ENCODE data around the gene C10orf90. TPM values are rescaled to one million over a fixed set of nuclear protein-coding genes. Genes with fewer than 3 reads are reported as not detected.

The C10orf90 gene
- total and polyA plus RNA-seq, 2 of the 8 experiments (the other 6 are each of a cell fraction or from before 2014, with no cell fraction given): 0.21 TPM; not detected in 1

GRCh38 chr10:126569513-126570244 is 100.8 kb downstream of the C10orf90 start:
- no peak overlapping the region for H2BK120ac ChIP-seq (replicated peaks; ENCODE audit: low read depth, low read length)
- H3K9me3 ChIP-seq (ENCODE audit: insufficient read depth in 2 of 2, low read depth in 1 of 2, low read length in 1 of 2): peaks cover 4 to 10% of the 10 kb centered on the region in 2 experiments; a peak in 2 of 4 replicates
- H4K8ac ChIP-seq (ENCODE audit: extremely low read depth, insufficient read depth, low read length): no peak overlapping the region
- H4K20me1 ChIP-seq (replicated peaks in 1 of 2; ENCODE audit: control insufficient read depth in 1 of 2, insufficient read depth in 2 of 2, low read length in 2 of 2): no peaks in the 10 kb centered on the region
- 0 out of 2 replicates have a peak overlapping the region, but pooled peaks have one; percentile 32 for H2BK20ac ChIP-seq (ENCODE audit: low read length)
- POLR2A ChIA-PET (ENCODE audit: partially characterized antibody): no interaction called here
- WGBS, 2 experiments (ENCODE audit: extremely low coverage in 1 of 2, insufficient coverage in 1 of 2, insufficient read length in 1 of 2, insufficient replicate concordance in 2 of 2, low coverage in 1 of 2, low lambda C conversion rate in 2 of 2, missing lambda C conversion rate in 1 of 2): 79% methylated on average over 8 of the region's 8 CpGs; no CpG with 5 or more reads in 1 of the 2 experiments
- no peak overlapping the region for H3K14ac ChIP-seq (ENCODE audit: insufficient read length)
- no peak overlapping the region for H2BK5ac ChIP-seq (ENCODE audit: low read depth, low read length)
- H2AK5ac ChIP-seq (ENCODE audit: low read depth, low read length): no peak overlapping the region
- H3K79me1 ChIP-seq (ENCODE audit: low read depth, low read length): no peaks in the 10 kb centered on the region
- H4K5ac ChIP-seq (ENCODE audit: insufficient read length, low read depth, low read length): no peak overlapping the region
- H3K23ac ChIP-seq (ENCODE audit: insufficient read length): no peak overlapping the region
- H4K91ac ChIP-seq (replicated peaks; ENCODE audit: insufficient read length, low read length): no peak overlapping the region
- no peak overlapping the region for H3K9ac ChIP-seq (replicated peaks in 1 of 4; ENCODE audit: extremely low read depth in 1 of 4, low read depth in 3 of 4, low read length in 3 of 4)
- H2BK12ac ChIP-seq (ENCODE audit: low read depth, low read length): 0 out of 2 replicates have a peak overlapping the region, but pooled peaks have one; percentile 60
- no peak overlapping the region; the same call in 1 of the 2 replicates for H3K18ac ChIP-seq (ENCODE audit: extremely low read depth, low read length)
- H2AFZ ChIP-seq (ENCODE audit: low read length): no peak overlapping the region
- H3K27ac ChIP-seq (ENCODE audit: low read depth, low read length): no peak overlapping the region
- CTCF ChIA-PET (ENCODE audit: partially characterized antibody): interaction anchor here (1.9 kb wide), 1 partner anchor 28 kb away, joined by 12 read pairs; no protein-coding TSS in a partner anchor
- no peak overlapping the region for H3K4ac ChIP-seq (replicated peaks; ENCODE audit: insufficient read length, low read depth, low read length)
- no peaks in the 10 kb centered on the region; a peak in 1 of 8 replicates for H3K36me3 ChIP-seq (ENCODE audit: control insufficient read depth in 2 of 4, insufficient read depth in 4 of 4, low read length in 3 of 4)
- H3K4me3 ChIP-seq (ENCODE audit: extremely low read depth in 1 of 4, insufficient read depth in 2 of 4, low read depth in 3 of 4, low read length in 4 of 4): no peak overlapping the region
- H3K4me1 ChIP-seq (replicated peaks in 1 of 4; ENCODE audit: control insufficient read depth in 3 of 4, insufficient read depth in 4 of 4, low read length in 3 of 4): peaks cover 7 to 11% (median 9%) of the 10 kb centered on the region in 4 experiments; a peak in 5 of 7 replicates
- no peaks in the 10 kb centered on the region for H3K27me3 ChIP-seq (replicated peaks in 1 of 4; ENCODE audit: control insufficient read depth in 3 of 4, extremely low read depth in 1 of 4, insufficient read depth in 3 of 4, low read length in 3 of 4)
- no peak overlapping the region for H2BK15ac ChIP-seq (ENCODE audit: low read length)
- DNase-seq (ENCODE audit: low read depth in 1 of 2, low spot score in 2 of 2) (no peak), FAIRE-seq (no peak)
- no peaks in the 10 kb centered on the region for H3K79me2 ChIP-seq (ENCODE audit: control insufficient read depth in 1 of 2, insufficient read depth in 2 of 2, low read length in 2 of 2)
- no peak overlapping the region for H3K56ac ChIP-seq (replicated peaks; ENCODE audit: insufficient read length, low read depth, low read length)
- H3K4me2 ChIP-seq (ENCODE audit: insufficient read depth in 1 of 2, low read depth in 2 of 2, low read length in 2 of 2): no peak overlapping the region
- no peaks in the 10 kb centered on the region; the same call in 1 of the 2 replicates for H3K23me2 ChIP-seq (ENCODE audit: low read depth, low read length)
- TF ChIP-seq RBBP5 (IDR thresholded peaks at IDR 0.05; ENCODE audit: borderline replicate concordance, low read depth, low read length): no peak
- no peak for TF ChIP-seq BACH1 (IDR thresholded peaks at IDR 0.05; ENCODE audit: low read length)
- TF ChIP-seq TAF1 (IDR thresholded peaks at IDR 0.05; ENCODE audit: low read depth, low read length): no peak
- TF ChIP-seq HDAC2 (IDR thresholded peaks at IDR 0.05; ENCODE audit: borderline replicate concordance in 1 of 2, low read depth in 2 of 2, low read length in 2 of 2): no peak
- TF ChIP-seq CREB1 (IDR thresholded peaks at IDR 0.05): no peak
- no peak for TF ChIP-seq BRCA1 (IDR thresholded peaks at IDR 0.05; ENCODE audit: low read depth, low read length)
- no peak for TF ChIP-seq ATF3 (IDR thresholded peaks at IDR 0.05; ENCODE audit: insufficient read depth, low read depth, low read length)
- TF ChIP-seq MAFK (IDR thresholded peaks at IDR 0.05; ENCODE audit: low read depth, low read length): no peak
- no peak for TF ChIP-seq NANOG (IDR thresholded peaks at IDR 0.05; ENCODE audit: insufficient read depth, low read depth, low read length, poor library complexity, severe bottlenecking)

Data from H1 (cell line).